Osteocyte (in vitro differentiated cells): ENCODE results near the gene CHAD. TPM values are rescaled to one million over a fixed set of nuclear protein-coding genes. Genes with fewer than 3 reads are reported as not detected.

Experiments used
- DNase-seq: peaks from one replicate; pipeline ENCODE4 v3.0.0; 2021; ENCODE audit warnings: mixed read lengths; ENCODE audit not compliant: unreplicated experiment; ENCODE audit errors: extremely low spot score
- H3K27ac Mint-ChIP-seq: one replicate; pipeline ENCODE4 v1.8.0; 2021; ENCODE audit warnings: mild to moderate bottlenecking, mixed read lengths; ENCODE audit not compliant: unreplicated experiment
- H3K27me3 Mint-ChIP-seq: one replicate; pipeline ENCODE4 v1.8.0; 2021; ENCODE audit warnings: mixed read lengths; ENCODE audit not compliant: unreplicated experiment
- H3K36me3 Mint-ChIP-seq: one replicate; pipeline ENCODE4 v1.8.0; 2021; ENCODE audit warnings: mixed read lengths; ENCODE audit not compliant: unreplicated experiment
- H3K4me1 Mint-ChIP-seq: one replicate; pipeline ENCODE4 v1.8.0; 2021; ENCODE audit warnings: mixed read lengths; ENCODE audit not compliant: unreplicated experiment
- H3K4me3 Mint-ChIP-seq: one replicate; pipeline ENCODE4 v1.8.0; 2021; ENCODE audit warnings: mild to moderate bottlenecking, moderate library complexity, mixed read lengths; ENCODE audit not compliant: unreplicated experiment
- H3K9me3 Mint-ChIP-seq: one replicate; pipeline ENCODE4 v1.8.0; 2021; ENCODE audit warnings: mixed read lengths; ENCODE audit not compliant: unreplicated experiment
- CTCF ChIP-seq: fragments of 200-600 bp; sonication (generic); IDR thresholded peaks from 2 replicates; pipeline ENCODE4 v1.5.0; 2021; ENCODE audit warnings: antibody characterized with exemption, mild to moderate bottlenecking, moderate library complexity
- total RNA-seq: library from RNA; stranded (reverse); gene quantifications from 2 replicates; pipeline ENCODE4 v1.2.1, GENCODE V29; 2021

The CHAD gene
- total RNA-seq, 1 donor from 2014 or later: not detected

- no peak overlapping the region for H3K27ac Mint-ChIP-seq
- no peaks in the 10 kb centered on the region for H3K4me1 Mint-ChIP-seq
- no peak for TF ChIP-seq CTCF
- H3K4me3 Mint-ChIP-seq: no peak overlapping the region
- no peak for DNase-seq
- no peaks in the 10 kb centered on the region for H3K36me3 Mint-ChIP-seq
- H3K27me3 Mint-ChIP-seq: no peaks in the 10 kb centered on the region
- H3K9me3 Mint-ChIP-seq: no peaks in the 10 kb centered on the region
Measured at GRCh38 chr17:50460831-50461526, 7.7 kb downstream of the CHAD start.

GRCh38 chr17:50459756-50460155 is 8.9 kb downstream of the CHAD start:
- no peak for DNase-seq
- no peaks in the 10 kb centered on the region for H3K9me3 Mint-ChIP-seq
- no peak overlapping the region for H3K4me3 Mint-ChIP-seq
- H3K4me1 Mint-ChIP-seq: no peaks in the 10 kb centered on the region
- no peak overlapping the region for H3K27ac Mint-ChIP-seq
- H3K27me3 Mint-ChIP-seq: no peaks in the 10 kb centered on the region
- no peaks in the 10 kb centered on the region for H3K36me3 Mint-ChIP-seq
- TF ChIP-seq CTCF: no peak

GRCh38 chr17:50458701-50459676 is 9.7 kb downstream of the CHAD start:
- H3K4me1 Mint-ChIP-seq: no peaks in the 10 kb centered on the region
- DNase-seq: no peak
- no peak for TF ChIP-seq CTCF
- H3K27ac Mint-ChIP-seq: no peak overlapping the region
- H3K4me3 Mint-ChIP-seq: no peak overlapping the region
- H3K36me3 Mint-ChIP-seq: no peaks in the 10 kb centered on the region
- no peaks in the 10 kb centered on the region for H3K9me3 Mint-ChIP-seq
- H3K27me3 Mint-ChIP-seq: no peaks in the 10 kb centered on the region

- H3K27ac Mint-ChIP-seq: no peak overlapping the region
- no peaks in the 10 kb centered on the region for H3K4me1 Mint-ChIP-seq
- no peak overlapping the region for H3K4me3 Mint-ChIP-seq
- no peaks in the 10 kb centered on the region for H3K9me3 Mint-ChIP-seq
- no peak for TF ChIP-seq CTCF
- DNase-seq: no peak
- no peaks in the 10 kb centered on the region for H3K36me3 Mint-ChIP-seq
- no peaks in the 10 kb centered on the region for H3K27me3 Mint-ChIP-seq
Measured at GRCh38 chr17:50458270-50458669, 10.4 kb downstream of the CHAD start.

- Mint-ChIP-seq H3K4me3 (no peak overlapping the region), H3K27me3 (no peaks in the 10 kb centered on the region), H3K36me3 (no peaks in the 10 kb centered on the region), H3K27ac (no peak overlapping the region), H3K9me3 (no peaks in the 10 kb centered on the region), H3K4me1 (no peaks in the 10 kb centered on the region)
- no peak for TF ChIP-seq CTCF
- DNase-seq: no peak
Measured at GRCh38 chr17:50457621-50458020, 11.1 kb downstream of the CHAD start.
